BE2C (cell line): ENCODE results near the gene HIVEP3.

Experiments used
- DNase-seq: peaks from one replicate; pipeline ENCODE4 v3.0.0-alpha.2; 2020
- H3K27me3 ChIP-seq: fragments of 250-450 bp; sonication (Bioruptor Pico); 2 replicates; pipeline ENCODE4 v1.5.1; 2020; ENCODE audit warnings: mild to moderate bottlenecking
- H3K36me3 ChIP-seq: fragments of 250-450 bp; sonication (Bioruptor Pico); 2 replicates; pipeline ENCODE4 v1.5.1; 2020; ENCODE audit warnings: mild to moderate bottlenecking
- H3K4me1 ChIP-seq: fragments of 250-450 bp; sonication (Bioruptor Pico); 2 replicates; pipeline ENCODE4 v1.5.1; 2020
- H3K4me3 ChIP-seq: 2 replicates; pipeline ENCODE4 v1.5.1; 2011; ENCODE audit warnings: low read depth, low read length
- H3K9me3 ChIP-seq: fragments of 250-450 bp; sonication (Bioruptor Pico); 2 replicates; pipeline ENCODE4 v1.5.1; 2020
- TF ChIP-seq, protein P1 (sequence below): IDR thresholded peaks from 2 replicates; pipeline ENCODE4 v1.5.1; 2012; ENCODE audit warnings: mild to moderate bottlenecking, low read depth, low read length

Gene HIVEP3

GRCh38 chr1:41475346-41475745 lies 443.4 kb downstream of the HIVEP3 start:
- Histone ChIP-seq H3K27me3 (no peaks in the 10 kb centered on the region), H3K9me3 (no peaks in the 10 kb centered on the region), H3K4me3 (no peak overlapping the region), H3K4me1 (no peaks in the 10 kb centered on the region), H3K36me3 (no peaks in the 10 kb centered on the region)
- DNase-seq, result no peak
- TF ChIP-seq, protein P1, sequence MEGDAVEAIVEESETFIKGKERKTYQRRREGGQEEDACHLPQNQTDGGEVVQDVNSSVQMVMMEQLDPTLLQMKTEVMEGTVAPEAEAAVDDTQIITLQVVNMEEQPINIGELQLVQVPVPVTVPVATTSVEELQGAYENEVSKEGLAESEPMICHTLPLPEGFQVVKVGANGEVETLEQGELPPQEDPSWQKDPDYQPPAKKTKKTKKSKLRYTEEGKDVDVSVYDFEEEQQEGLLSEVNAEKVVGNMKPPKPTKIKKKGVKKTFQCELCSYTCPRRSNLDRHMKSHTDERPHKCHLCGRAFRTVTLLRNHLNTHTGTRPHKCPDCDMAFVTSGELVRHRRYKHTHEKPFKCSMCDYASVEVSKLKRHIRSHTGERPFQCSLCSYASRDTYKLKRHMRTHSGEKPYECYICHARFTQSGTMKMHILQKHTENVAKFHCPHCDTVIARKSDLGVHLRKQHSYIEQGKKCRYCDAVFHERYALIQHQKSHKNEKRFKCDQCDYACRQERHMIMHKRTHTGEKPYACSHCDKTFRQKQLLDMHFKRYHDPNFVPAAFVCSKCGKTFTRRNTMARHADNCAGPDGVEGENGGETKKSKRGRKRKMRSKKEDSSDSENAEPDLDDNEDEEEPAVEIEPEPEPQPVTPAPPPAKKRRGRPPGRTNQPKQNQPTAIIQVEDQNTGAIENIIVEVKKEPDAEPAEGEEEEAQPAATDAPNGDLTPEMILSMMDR, result no peak

GRCh38 chr1:41474490-41475271 lies 444.0 kb downstream of the HIVEP3 start:
- Histone ChIP-seq H3K27me3 (no peaks in the 10 kb centered on the region), H3K9me3 (no peaks in the 10 kb centered on the region), H3K4me1 (no peaks in the 10 kb centered on the region), H3K4me3 (no peak overlapping the region), H3K36me3 (no peaks in the 10 kb centered on the region)
- TF ChIP-seq, protein P1, result no peak
- peak; percentile 32 for DNase-seq

DNA sequence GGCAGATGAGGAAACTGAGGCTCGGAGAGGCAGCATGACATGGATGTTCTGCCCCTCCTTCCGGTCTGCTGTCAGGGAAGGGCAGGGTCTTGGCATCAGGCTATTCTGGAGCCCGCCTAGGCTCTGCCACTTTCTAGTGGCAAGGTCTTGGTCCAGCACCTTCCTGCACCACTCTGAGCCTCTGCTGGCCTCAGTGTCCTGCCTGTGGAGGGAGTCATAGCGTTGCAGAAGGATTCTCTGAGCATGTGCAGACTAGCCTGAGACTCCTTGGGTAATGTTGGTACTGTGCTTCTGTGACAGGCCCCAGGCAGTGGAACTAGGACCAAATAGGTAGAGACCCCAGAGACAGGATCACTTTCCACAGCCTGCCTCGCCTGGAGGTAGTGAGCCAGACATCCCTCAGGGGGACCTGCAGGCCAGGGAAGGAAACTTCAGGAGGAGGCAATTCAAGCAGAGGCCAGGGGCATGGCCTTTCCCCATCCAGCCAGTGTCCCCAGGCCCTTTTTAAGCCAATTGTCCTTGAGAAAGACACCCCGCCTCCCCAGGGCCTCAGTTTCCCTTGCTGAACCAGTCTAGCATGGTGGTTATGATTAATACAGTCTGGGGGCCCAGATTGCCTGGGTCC lies 444.9 kb downstream of the HIVEP3 start:
- no peak overlapping the region for H3K4me3 ChIP-seq
- DNase-seq, result no peak
- no peaks in the 10 kb centered on the region for H3K9me3 ChIP-seq
- no peaks in the 10 kb centered on the region for H3K36me3 ChIP-seq
- no peaks in the 10 kb centered on the region for H3K4me1 ChIP-seq
- no peaks in the 10 kb centered on the region for H3K27me3 ChIP-seq
- TF ChIP-seq, protein P1, result no peak

- Histone ChIP-seq H3K27me3 (no peaks in the 10 kb centered on the region), H3K9me3 (no peaks in the 10 kb centered on the region), H3K36me3 (no peaks in the 10 kb centered on the region), H3K4me3 (no peak overlapping the region), H3K4me1 (no peaks in the 10 kb centered on the region)
- DNase-seq, result no peak
- TF ChIP-seq, protein P1, result no peak
Observed at GRCh38 chr1:41471658-41472057, 447.1 kb downstream of the HIVEP3 start.

GRCh38 chr1:41469706-41470105 lies 449.0 kb downstream of the HIVEP3 start:
- Histone ChIP-seq H3K4me1 (no peaks in the 10 kb centered on the region), H3K4me3 (no peak overlapping the region), H3K36me3 (no peaks in the 10 kb centered on the region), H3K27me3 (no peaks in the 10 kb centered on the region), H3K9me3 (no peaks in the 10 kb centered on the region)
- DNase-seq, result no peak
- TF ChIP-seq, protein P1, result no peak
